GM10248 (cell line): ENCODE data around the gene ABCB1.

ENCODE experiments used
- CTCF ChIA-PET: fragments of 300-600 bp; sonication (Branson Sonifier 250); formaldehyde crosslinking; extraction: SDS; loops from one replicate; lab custom pipeline; 2021; ENCODE audit warnings: antibody characterized with exemption; lab: Yijun Ruan, JAX
- POLR2A ChIA-PET: fragments of 350-650 bp; sonication (Branson Sonifier 250); formaldehyde crosslinking; extraction: SDS; loops from one replicate; lab custom pipeline; 2020; ENCODE audit warnings: antibody characterized with exemption; lab: Yijun Ruan, JAX
- DNase-seq: peaks from one replicate; pipeline ENCODE4 v3.0.0; 2012; ENCODE audit errors: extremely low spot score
- TF ChIP-seq, protein P1 (sequence below): IDR thresholded peaks from 2 replicates; pipeline ENCODE4 v1.5.1; 2012; ENCODE audit warnings: mild to moderate bottlenecking, low read depth; ENCODE audit errors: extremely low read depth, missing control alignments, control extremely low read depth

The ABCB1 gene

DNA sequence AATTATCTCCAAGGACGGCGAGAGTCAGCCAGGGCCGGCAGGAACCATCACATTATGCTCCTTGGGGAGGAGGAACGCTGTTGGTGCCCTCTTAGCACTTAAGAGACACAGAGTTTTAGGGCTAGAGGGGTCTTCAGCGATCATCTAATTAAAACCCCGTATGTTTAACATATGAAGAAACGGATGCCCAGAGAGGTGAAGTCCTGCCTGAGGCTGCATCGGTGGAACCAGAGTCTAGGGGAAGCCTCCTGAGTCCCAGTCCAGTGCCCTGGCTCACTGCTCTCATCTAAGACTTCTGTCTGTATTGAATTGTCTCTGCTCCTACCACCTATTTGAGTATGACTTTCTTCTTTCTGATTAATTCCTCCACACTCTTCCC, 124.5 kb downstream of the ABCB1 start:
- POLR2A ChIA-PET = interaction anchor here (0.6 to 1.0 kb wide), 2 partner anchors 28 to 153 kb away, joined by 3 read pairs; no protein-coding TSS in a partner anchor
- TF ChIP-seq, protein P1, sequence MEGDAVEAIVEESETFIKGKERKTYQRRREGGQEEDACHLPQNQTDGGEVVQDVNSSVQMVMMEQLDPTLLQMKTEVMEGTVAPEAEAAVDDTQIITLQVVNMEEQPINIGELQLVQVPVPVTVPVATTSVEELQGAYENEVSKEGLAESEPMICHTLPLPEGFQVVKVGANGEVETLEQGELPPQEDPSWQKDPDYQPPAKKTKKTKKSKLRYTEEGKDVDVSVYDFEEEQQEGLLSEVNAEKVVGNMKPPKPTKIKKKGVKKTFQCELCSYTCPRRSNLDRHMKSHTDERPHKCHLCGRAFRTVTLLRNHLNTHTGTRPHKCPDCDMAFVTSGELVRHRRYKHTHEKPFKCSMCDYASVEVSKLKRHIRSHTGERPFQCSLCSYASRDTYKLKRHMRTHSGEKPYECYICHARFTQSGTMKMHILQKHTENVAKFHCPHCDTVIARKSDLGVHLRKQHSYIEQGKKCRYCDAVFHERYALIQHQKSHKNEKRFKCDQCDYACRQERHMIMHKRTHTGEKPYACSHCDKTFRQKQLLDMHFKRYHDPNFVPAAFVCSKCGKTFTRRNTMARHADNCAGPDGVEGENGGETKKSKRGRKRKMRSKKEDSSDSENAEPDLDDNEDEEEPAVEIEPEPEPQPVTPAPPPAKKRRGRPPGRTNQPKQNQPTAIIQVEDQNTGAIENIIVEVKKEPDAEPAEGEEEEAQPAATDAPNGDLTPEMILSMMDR = no peak
- CTCF ChIA-PET = no interaction called here

DNA sequence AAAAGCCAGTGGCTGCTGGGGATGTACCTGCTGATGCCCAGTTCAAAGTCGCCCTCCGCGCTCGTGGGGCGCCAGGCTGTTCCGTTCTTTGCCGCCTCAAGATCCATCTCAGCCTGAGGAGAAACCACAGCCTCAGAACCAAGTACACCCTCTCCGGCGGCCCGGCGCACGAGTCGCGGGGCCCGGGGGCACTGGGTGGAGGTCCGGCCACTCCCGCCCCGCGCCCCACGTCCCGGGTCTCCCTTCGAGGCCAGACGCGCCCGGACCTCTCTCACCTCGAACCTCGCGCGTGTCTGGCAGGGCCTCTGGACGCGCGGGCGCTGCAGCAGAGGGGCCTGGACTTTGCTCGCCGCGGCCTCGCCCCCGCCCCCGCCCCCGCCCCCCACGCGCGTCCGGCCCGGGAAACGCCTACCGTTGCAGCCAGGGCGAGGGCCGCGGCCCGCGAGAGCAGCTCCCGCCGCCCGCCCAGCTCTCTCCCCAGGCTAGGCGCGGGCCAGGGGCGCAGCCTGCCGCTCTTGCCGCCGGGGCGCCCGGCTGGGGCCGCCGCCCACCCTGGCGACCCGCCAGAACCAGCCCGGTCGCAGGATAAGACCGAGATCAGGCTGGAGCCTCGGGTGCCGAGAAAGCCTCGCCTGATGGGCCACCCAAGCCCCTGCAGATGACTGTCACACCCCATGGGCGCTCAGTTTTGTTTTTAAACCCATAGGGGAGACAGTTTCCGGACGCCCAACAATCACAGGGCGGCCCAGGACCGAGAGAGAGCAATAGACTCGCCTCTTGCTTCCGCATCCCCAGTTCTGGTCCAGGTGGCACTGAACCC, 125.1 kb downstream of the ABCB1 start, which contains the start of gene ABCB4:
Gene ABCB4 (minus strand): TSS at position 322 of the 820 bp plus-strand sequence. CDS start 215 bp downstream, at position 107.
- ChIA-PET POLR2A (interaction anchor here (0.6 to 1.0 kb wide), 2 partner anchors 27 to 154 kb away, joined by 3 read pairs; no protein-coding TSS in a partner anchor), CTCF (no interaction called here)
- TF ChIP-seq, protein P1 = no peak
- DNase-seq = peak; percentile 30

More for the DNA sequence above, 124.5 kb downstream of the ABCB1 start:
- DNase-seq = no peak

DNA sequence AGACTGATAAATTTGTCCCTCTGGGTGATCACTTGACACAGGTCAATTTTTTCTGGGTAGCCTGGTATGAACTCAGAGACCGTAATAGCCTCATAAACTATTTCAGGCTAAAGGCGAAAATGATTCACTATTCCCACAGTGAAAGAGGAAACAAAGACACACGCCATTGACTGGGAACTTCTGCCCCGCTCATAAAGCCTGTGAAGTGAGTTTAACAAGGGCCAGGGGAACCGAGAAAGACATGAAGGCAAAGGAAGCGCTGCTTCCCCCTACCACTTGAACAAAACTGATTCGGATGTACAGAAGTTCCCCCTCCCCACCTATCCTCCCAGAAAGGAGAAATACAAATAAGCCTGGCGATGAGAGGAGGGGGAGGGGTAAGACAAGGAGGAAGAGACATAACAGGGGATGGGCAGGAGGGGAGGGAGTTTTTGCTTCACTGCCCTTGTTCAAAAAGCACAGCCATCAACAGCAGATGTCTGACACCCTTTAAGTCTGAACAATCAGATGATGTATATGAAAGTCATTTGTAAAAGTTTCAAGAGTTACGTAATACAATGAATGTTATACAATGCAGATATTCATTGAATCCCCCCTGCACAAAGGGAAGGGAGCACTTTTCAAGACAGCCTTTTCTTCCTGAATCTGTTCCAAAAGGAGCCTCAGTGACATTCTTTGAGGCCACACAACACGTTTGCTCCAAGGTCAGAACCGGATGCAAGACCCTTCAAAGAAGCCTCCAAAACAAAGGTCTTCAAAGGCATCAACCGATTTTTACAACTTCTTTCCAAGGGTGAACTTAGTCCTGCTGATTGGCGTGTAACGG, 125.9 kb downstream of the ABCB1 start:
- TF ChIP-seq, protein P1 = no peak
- ChIA-PET CTCF (interaction anchor here (1.0 to 1.1 kb wide), 2 partner anchors 10 to 35 kb away, joined by 3 to 6 read pairs; no protein-coding TSS in a partner anchor), POLR2A (interaction anchor here (1.0 kb wide), 1 partner anchor 154 kb away, joined by 3 read pairs; no protein-coding TSS in a partner anchor)
- peak; percentile 65 for DNase-seq

DNA sequence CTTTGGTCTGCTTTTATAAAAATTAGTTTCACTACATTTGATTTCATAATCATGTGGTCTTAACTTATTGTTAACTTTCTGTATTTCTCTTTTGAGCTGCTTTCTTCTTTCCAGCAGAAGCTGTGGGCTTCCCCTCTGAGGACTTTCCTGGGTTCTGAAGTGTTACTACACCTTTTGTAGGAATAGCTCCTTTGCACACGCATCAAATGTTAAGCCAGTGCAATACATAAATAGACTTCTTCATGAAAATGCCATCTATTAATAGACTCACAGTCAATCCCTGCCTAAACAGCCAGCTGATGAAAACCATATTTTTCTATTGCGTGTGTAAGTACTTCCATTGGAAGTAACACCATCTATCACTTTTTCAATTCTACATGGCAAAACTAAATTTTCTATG, 126.7 kb downstream of the ABCB1 start:
- no peak for DNase-seq
- ChIA-PET POLR2A (no interaction called here), CTCF (interaction anchor here (1.0 to 1.1 kb wide), 2 partner anchors 9 to 35 kb away, joined by 3 to 6 read pairs; no protein-coding TSS in a partner anchor)
- TF ChIP-seq, protein P1 = no peak

DNA sequence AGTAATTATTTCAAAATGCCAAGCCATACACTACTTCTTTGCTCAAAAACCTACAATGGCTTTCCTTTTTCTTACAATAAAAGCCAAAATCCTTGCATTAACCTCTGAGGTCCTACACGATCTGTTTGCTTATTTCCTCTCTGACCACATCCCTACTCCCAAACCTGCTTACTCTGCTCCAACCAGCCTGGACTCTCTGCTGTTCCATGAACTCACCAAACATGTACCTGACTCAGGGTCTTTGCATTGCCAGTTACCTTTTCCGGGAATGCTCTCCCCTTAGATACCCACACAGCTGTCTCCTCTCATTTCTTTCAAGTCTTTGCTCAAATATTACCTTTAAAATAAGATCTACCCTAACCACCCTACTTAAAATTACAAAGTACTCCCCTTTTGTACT, 127.5 kb downstream of the ABCB1 start:
- CTCF ChIA-PET = interaction anchor here (1.0 to 1.1 kb wide), 2 partner anchors 8 to 34 kb away, joined by 3 to 6 read pairs; no protein-coding TSS in a partner anchor

More for the DNA sequence above, 127.5 kb downstream of the ABCB1 start:
- POLR2A ChIA-PET = no interaction called here
- DNase-seq = no peak
- TF ChIP-seq, protein P1 = no peak
